A549 treated with CORT108297 at 1 μM for 4 hours (cell line): ENCODE measurements around the gene FCHSD2. TPM values are rescaled to one million over a fixed set of nuclear protein-coding genes. Genes with fewer than 3 reads are reported as not detected.

Experiments used
- total RNA-seq: library from RNA; stranded (reverse); fragments of 200-300 nt; extraction: Qiagen RNA extraction; gene quantifications from 5 replicates; pipeline ENCODE4 v1.2.3, GENCODE V29; 2022

The FCHSD2 gene
- 8.8 to 11.6 TPM (median 11.0 TPM) in 5 replicates for total RNA-seq

GRCh38 chr11:73142128-73142377, at the start of gene FCHSD2:
Gene FCHSD2, minus strand, starts transcription at chr11:73142318. Its CDS starts 441 bp downstream, at chr11:73141877.

GRCh38 chr11:72814286-72815109, 327.6 kb downstream of the FCHSD2 start, which contains the start of gene ATG16L2:
Gene ATG16L2, plus strand, starts transcription at chr11:72814411. Its CDS starts 35 bp downstream, at chr11:72814446.

GRCh38 chr11:72793425-72794367, 348.4 kb downstream of the FCHSD2 start, which contains the start of gene STARD10:
Gene STARD10, minus strand, starts transcription at chr11:72794047. Its CDS starts 12,866 bp downstream, at chr11:72781181.

Other genes starting within 250 kb of the FCHSD2 start
- 8.5 to 12.8 TPM (median 11.4 TPM) in 5 replicates for gene P2RY2, start 76.0 kb upstream of the FCHSD2 start, total RNA-seq
- gene P2RY6, start 130.0 kb upstream of the FCHSD2 start, total RNA-seq, result 7.3 to 14.5 TPM (median 13.2 TPM) in 5 replicates
- gene ARHGEF17, start 166.0 kb upstream of the FCHSD2 start, total RNA-seq, result 8.4 to 13.9 TPM (median 13.6 TPM) in 5 replicates
- gene RELT, start 234.1 kb upstream of the FCHSD2 start, total RNA-seq, result 6.0 to 10.3 TPM (median 9.0 TPM) in 5 replicates